ENCODE results near the gene EXOSC9.

EXOSC9 gene

GRCh38 chr4:121776610-121777401 is 24.3 kb upstream of the EXOSC9 start:
- no peak for DNase-seq (ENCODE audit: low read depth)
- TF ChIP-seq CTCF (IDR thresholded peaks at IDR 0.05; ENCODE audit: insufficient read depth, low read depth, low read length, missing control alignments) = no peak
- H3K4me3 ChIP-seq (ENCODE audit: low read length) = no peak overlapping the region

GRCh38 chr4:121777625-121778024 is 23.5 kb upstream of the EXOSC9 start:
- TF ChIP-seq CTCF (IDR thresholded peaks at IDR 0.05; ENCODE audit: insufficient read depth, low read depth, low read length, missing control alignments) = no peak
- H3K4me3 ChIP-seq (ENCODE audit: low read length) = no peak overlapping the region

GRCh38 chr4:121778991-121779628 is 22.0 kb upstream of the EXOSC9 start:
- H3K4me3 ChIP-seq (ENCODE audit: low read length) = no peak overlapping the region
- no peak for DNase-seq (ENCODE audit: low read depth)
- no peak for TF ChIP-seq CTCF (IDR thresholded peaks at IDR 0.05; ENCODE audit: insufficient read depth, low read depth, low read length, missing control alignments)

More at GRCh38 chr4:121777625-121778024, 23.5 kb upstream of the EXOSC9 start:
- no peak for DNase-seq (ENCODE audit: low read depth)

GRCh38 chr4:121783210-121783609 is 17.9 kb upstream of the EXOSC9 start:
- no peak for TF ChIP-seq CTCF (IDR thresholded peaks at IDR 0.05; ENCODE audit: insufficient read depth, low read depth, low read length, missing control alignments)
- no peak for DNase-seq (ENCODE audit: low read depth)
- no peak overlapping the region for H3K4me3 ChIP-seq (ENCODE audit: low read length)

- H3K4me3 ChIP-seq (ENCODE audit: low read length) = no peak overlapping the region
- TF ChIP-seq CTCF (IDR thresholded peaks at IDR 0.05; ENCODE audit: insufficient read depth, low read depth, low read length, missing control alignments) = no peak
- no peak for DNase-seq (ENCODE audit: low read depth)
Observed at GRCh38 chr4:121784401-121784800, 16.7 kb upstream of the EXOSC9 start.

- peak; percentile 87 for DNase-seq (ENCODE audit: low read depth)
- TF ChIP-seq CTCF (IDR thresholded peaks at IDR 0.05; ENCODE audit: insufficient read depth, low read depth, low read length, missing control alignments) = no peak
- no peak overlapping the region for H3K4me3 ChIP-seq (ENCODE audit: low read length)
Observed at GRCh38 chr4:121784975-121785374, 16.1 kb upstream of the EXOSC9 start.

All from epithelial cell of esophagus (primary cell).